Left ventricle myocardium inferior (tissue), 1 donor: Measurements from ENCODE around the gene PRB4. TPM values are rescaled to one million over a fixed set of nuclear protein-coding genes. Genes with fewer than 3 reads are reported as not detected.
"Not testable (repeated sequence)": the region's sequence is repeated elsewhere in the genome, so short reads cannot be mapped to it uniquely, and the experiment has no call there.

Experiments
- DNase-seq: peaks from one replicate; pipeline ENCODE4 v3.0.0-alpha.2; 2020
- H3K27ac ChIP-seq: fragments of 200-600 bp; replicated peaks from 2 replicates; pipeline ENCODE4 v1.8.0; 2021
- H3K27me3 ChIP-seq: fragments of 200-600 bp; 2 replicates; pipeline ENCODE4 v1.8.0; 2021; ENCODE audit warnings: low read depth
- H3K36me3 ChIP-seq: fragments of 200-600 bp; 2 replicates; pipeline ENCODE4 v1.8.0; 2021
- H3K4me1 ChIP-seq: fragments of 200-600 bp; 2 replicates; pipeline ENCODE4 v1.8.0; 2021
- H3K4me3 ChIP-seq: fragments of 200-600 bp; 2 replicates; pipeline ENCODE4 v1.8.0; 2021; ENCODE audit warnings: mild to moderate bottlenecking, moderate library complexity
- H3K9me3 ChIP-seq: fragments of 200-600 bp; replicated peaks from 2 replicates; pipeline ENCODE4 v1.8.0; 2021
- CTCF ChIP-seq: fragments of 200-600 bp; IDR thresholded peaks from 2 replicates; pipeline ENCODE4 v1.8.0; 2021; ENCODE audit warnings: antibody characterized with exemption, mild to moderate bottlenecking, borderline replicate concordance
- intact Hi-C: fragments of 100-400 bp; cut with micrococcal nuclease; formaldehyde crosslinking; loops from one replicate; pipeline ENCODE4 v1.11.0; 2022
- long read RNA-seq: library from polyadenylated mRNA; unstranded; transcript quantifications from one replicate; pipeline ENCODE4 v2.0.0, GENCODE V29; 2021
- total RNA-seq: library from RNA; stranded (reverse); fragmentation: NEBNext Ultra II Directional; extraction: Animal tissue kit (Norgen Biotek cat#: 25700); gene quantifications from one replicate; pipeline ENCODE4 v1.2.1, GENCODE V29; 2021
- donor health status: DM: no; HTN: yes; CAD: no; lungs with severe emphysema.

The PRB4 gene
- total RNA-seq = not detected
- long read RNA-seq = 0 reads

- Histone ChIP-seq H3K27me3 (no peaks in the 10 kb centered on the region), H3K4me3 (no peak within 1 kb of the TSS), H3K9me3 (no peaks in the 10 kb centered on the region), H3K4me1 (no peaks in the 10 kb centered on the region), H3K27ac (no peak within 1 kb of the TSS), H3K36me3 (no peaks in the 10 kb centered on the region)
- no peak for DNase-seq
- no peak for TF ChIP-seq CTCF
- intact Hi-C loops = no loop called here
These were observed at the start of gene PRB4 for GRCh38 chr12:11310336-11310735. PRB4 (minus strand) TSS chr12:11310436; CDS start chr12:11310398, 38 bp downstream.

GRCh38 chr12:11351736-11352135 is 41.5 kb upstream of the PRB4 start:
- H3K27me3 ChIP-seq, intact Hi-C loops, H3K27ac ChIP-seq, H3K9me3 ChIP-seq, DNase-seq, H3K4me1 ChIP-seq, H3K4me3 ChIP-seq, H3K36me3 ChIP-seq: not testable (repeated sequence)

- TF ChIP-seq CTCF = no peak
- H3K27me3 ChIP-seq = no peaks in the 10 kb centered on the region
- H3K4me1 ChIP-seq = no peaks in the 10 kb centered on the region
- intact Hi-C loops = no loop called here
- no peaks in the 10 kb centered on the region for H3K9me3 ChIP-seq
- no peak overlapping the region for H3K27ac ChIP-seq
- no peaks in the 10 kb centered on the region for H3K36me3 ChIP-seq
- no peak for DNase-seq
- H3K4me3 ChIP-seq = no peak overlapping the region
These were observed 38.2 kb upstream of the PRB4 start for GRCh38 chr12:11348439-11348838.

GRCh38 chr12:11347810-11348209 is 37.6 kb upstream of the PRB4 start:
- Histone ChIP-seq H3K4me3 (no peak overlapping the region), H3K27ac (no peak overlapping the region), H3K27me3 (no peaks in the 10 kb centered on the region), H3K4me1 (no peaks in the 10 kb centered on the region), H3K36me3 (no peaks in the 10 kb centered on the region), H3K9me3 (no peaks in the 10 kb centered on the region)
- intact Hi-C loops = no loop called here
- TF ChIP-seq CTCF = no peak
- DNase-seq = no peak

GRCh38 chr12:11344500-11344899 is 34.3 kb upstream of the PRB4 start:
- Histone ChIP-seq H3K4me3 (no peak overlapping the region), H3K27me3 (no peaks in the 10 kb centered on the region), H3K4me1 (no peaks in the 10 kb centered on the region), H3K36me3 (no peaks in the 10 kb centered on the region), H3K9me3 (no peaks in the 10 kb centered on the region), H3K27ac (no peak overlapping the region)
- TF ChIP-seq CTCF = no peak
- intact Hi-C loops = no loop called here
- DNase-seq = no peak

GRCh38 chr12:11324426-11324825 is 14.2 kb upstream of the PRB4 start:
- DNase-seq = no peak
- H3K9me3 ChIP-seq = peaks cover 10% of the 10 kb centered on the region
- H3K27ac ChIP-seq = no peak overlapping the region
- H3K36me3 ChIP-seq = no peaks in the 10 kb centered on the region
- no peaks in the 10 kb centered on the region for H3K4me1 ChIP-seq
- TF ChIP-seq CTCF = no peak
- no peaks in the 10 kb centered on the region for H3K27me3 ChIP-seq
- H3K4me3 ChIP-seq = no peak overlapping the region
- intact Hi-C loops = no loop called here
